HG03457 (cell line): ENCODE results near the gene TRIM65.
"Not testable (repeated sequence)": the region's sequence is repeated elsewhere in the genome, so short reads cannot be mapped to it uniquely, and the experiment has no call there.

Source experiments
- ATAC-seq: cut with Tn5 transposase; IDR thresholded peaks from one replicate; pipeline ENCODE4 v1.9.1; 2021; ENCODE audit warnings: moderate number of reproducible peaks; ENCODE audit not compliant: unreplicated experiment

The TRIM65 gene

GRCh38 chr17:75897160-75898019 lies 639 bp upstream of the TRIM65 start:
- no peak for ATAC-seq

- ATAC-seq = no peak
Observed at GRCh38 chr17:75895370-75896155, 1.2 kb downstream of the TRIM65 start.

- no peak for ATAC-seq
Observed at GRCh38 chr17:75894049-75894733, 2.6 kb downstream of the TRIM65 start.

- ATAC-seq = no peak
Observed at GRCh38 chr17:75893305-75894048, 3.3 kb downstream of the TRIM65 start.

GRCh38 chr17:75892556-75893224 lies 4.1 kb downstream of the TRIM65 start:
- no peak for ATAC-seq

GRCh38 chr17:75891605-75892555 lies 4.9 kb downstream of the TRIM65 start:
- ATAC-seq = no peak

GRCh38 chr17:75891022-75891604 lies 5.6 kb downstream of the TRIM65 start:
- ATAC-seq = no peak

- ATAC-seq = no peak
Observed at GRCh38 chr17:75889454-75889853, 7.3 kb downstream of the TRIM65 start.

GRCh38 chr17:75888484-75888883 lies 8.3 kb downstream of the TRIM65 start:
- ATAC-seq = no peak

- not testable (repeated sequence) for ATAC-seq
Observed at GRCh38 chr17:75885860-75886259, 10.9 kb downstream of the TRIM65 start.

GRCh38 chr17:75885431-75885830 lies 11.3 kb downstream of the TRIM65 start:
- ATAC-seq = no peak

GRCh38 chr17:75881678-75882454 lies 14.9 kb downstream of the TRIM65 start:
- no peak for ATAC-seq

GRCh38 chr17:75880266-75880665 lies 16.5 kb downstream of the TRIM65 start:
- no peak for ATAC-seq

GRCh38 chr17:75878174-75878998 lies 18.4 kb downstream of the TRIM65 start, which contains the start of gene TRIM47:
TSS of gene TRIM47 (minus strand) at chr17:75878581. CDS start at chr17:75878548, 33 bp downstream.
- no peak for ATAC-seq

GRCh38 chr17:75877752-75878173 lies 19.0 kb downstream of the TRIM65 start:
- ATAC-seq = no peak

GRCh38 chr17:75876938-75877751 lies 19.6 kb downstream of the TRIM65 start:
- ATAC-seq = no peak
